Activated CD4-positive, alpha-beta T cell treated with anti-CD3 and anti-CD28 coated beads, Interleukin-2, amount 50 U/mL, for 24 hours (primary cell): ENCODE measurements around the gene HDLBP.

Experiments used
- DNase-seq, 2 donors: peaks; one replicate each; pipeline ENCODE4 v3.0.0-alpha.2; 2020; ENCODE audit warnings: low read depth in 1 of 2, low spot score in 1 of 2

Gene HDLBP

DNA sequence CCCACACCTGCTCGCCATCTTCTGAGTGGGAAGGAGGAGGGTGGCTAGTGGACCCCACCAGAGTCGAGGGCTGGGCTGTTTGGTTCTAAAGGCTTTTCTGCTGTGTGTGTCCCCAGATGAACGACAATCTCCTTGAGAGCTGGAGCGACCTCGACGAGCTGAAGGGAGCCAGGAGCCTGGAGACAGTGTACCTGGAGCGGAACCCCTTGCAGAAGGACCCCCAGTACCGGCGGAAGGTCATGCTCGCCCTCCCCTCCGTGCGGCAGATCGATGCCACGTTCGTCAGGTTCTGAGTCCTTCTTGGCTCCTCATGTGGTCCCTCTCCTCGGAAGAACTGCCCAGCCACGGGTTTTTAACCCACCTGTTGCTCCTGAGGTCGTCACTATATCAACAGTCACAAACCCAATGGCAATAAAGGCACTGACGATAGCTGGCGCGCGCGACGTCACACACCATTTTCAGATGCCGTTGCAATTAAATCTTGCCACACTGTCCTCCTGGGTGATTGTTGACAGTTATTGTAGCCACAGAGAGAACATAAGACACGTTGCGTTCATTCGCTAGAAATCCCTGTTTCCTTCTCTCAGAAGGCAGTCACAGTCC, 132.8 kb downstream of the HDLBP start:
- no peak for DNase-seq

DNA sequence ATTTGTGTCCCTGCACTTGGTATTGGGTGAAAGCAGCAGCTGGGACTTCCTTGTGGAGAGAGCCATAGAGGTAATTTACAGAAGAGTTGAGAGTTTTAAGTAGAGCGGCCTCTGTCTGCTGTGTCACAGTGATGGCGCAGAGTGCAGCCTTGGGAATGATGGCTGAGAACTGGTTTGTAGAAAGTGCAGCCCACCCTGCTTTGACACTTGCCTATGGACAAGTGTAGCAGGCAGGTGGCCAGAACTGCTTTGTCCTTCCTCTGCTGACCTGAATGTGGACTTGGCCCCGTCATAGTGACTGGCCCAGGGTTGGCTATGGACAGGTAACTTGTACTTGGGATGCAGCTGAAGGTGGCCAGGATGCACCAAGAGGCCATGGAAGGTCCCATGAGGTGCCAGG, 133.3 kb downstream of the HDLBP start:
- no peak for DNase-seq

DNA sequence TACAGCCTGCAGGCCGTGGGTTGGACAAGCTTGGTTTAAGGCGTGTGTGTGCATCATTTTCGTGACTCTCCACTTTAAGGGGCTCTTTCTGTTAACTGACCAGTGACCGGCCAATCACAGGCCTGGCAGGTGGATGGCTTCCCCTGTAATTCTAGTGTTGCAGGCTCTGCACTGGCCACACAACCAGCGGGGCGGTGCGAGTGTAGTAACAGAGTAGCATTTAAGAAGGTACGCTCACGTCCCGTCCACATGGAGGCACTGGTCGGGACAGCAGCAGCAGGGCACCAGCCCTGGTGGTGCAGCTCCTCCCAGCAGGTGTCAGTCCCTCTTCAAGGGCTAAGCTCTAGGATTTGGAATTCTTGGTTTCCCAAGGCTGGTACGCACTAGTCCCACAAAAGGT, 135.0 kb downstream of the HDLBP start:
- DNase-seq, result no peak

DNA sequence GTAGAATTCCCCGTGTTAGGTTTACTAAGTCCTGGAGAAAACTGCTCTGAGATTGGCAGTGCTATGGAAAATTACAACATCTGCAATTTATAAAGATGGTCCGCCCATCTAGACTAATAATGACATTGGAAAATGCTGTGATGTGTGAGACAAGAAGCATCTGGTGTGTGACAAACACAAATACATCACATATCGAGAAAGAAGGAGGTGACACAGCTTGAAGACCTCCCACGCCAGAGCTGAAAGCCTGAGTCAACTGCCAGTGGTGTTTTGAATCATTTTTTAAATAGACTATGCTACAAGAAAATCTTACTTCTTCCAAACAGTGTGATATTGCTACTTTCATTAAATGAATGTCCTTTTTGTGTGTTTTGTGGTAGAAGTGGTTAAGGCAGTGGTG, 135.6 kb downstream of the HDLBP start:
- no peak for DNase-seq

DNA sequence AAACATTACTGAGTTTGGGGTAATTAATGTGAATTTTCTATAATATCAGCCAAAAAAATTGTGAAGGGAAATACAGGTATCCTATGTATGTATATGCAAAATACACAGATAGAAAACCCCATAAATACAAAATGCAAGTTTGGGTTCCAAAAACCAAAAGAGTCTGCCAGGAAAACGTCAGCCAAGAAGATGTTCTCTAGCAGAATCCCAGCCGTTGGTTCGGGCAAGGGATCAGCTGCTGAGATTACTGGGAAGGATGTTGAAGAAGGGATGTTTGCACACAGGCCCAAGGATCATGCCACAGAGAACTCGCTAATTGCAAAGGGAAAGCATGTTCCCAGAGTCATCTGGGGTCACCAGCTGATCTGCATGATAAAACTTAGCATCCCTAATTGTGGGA, 136.5 kb downstream of the HDLBP start:
- DNase-seq, result no peak

DNA sequence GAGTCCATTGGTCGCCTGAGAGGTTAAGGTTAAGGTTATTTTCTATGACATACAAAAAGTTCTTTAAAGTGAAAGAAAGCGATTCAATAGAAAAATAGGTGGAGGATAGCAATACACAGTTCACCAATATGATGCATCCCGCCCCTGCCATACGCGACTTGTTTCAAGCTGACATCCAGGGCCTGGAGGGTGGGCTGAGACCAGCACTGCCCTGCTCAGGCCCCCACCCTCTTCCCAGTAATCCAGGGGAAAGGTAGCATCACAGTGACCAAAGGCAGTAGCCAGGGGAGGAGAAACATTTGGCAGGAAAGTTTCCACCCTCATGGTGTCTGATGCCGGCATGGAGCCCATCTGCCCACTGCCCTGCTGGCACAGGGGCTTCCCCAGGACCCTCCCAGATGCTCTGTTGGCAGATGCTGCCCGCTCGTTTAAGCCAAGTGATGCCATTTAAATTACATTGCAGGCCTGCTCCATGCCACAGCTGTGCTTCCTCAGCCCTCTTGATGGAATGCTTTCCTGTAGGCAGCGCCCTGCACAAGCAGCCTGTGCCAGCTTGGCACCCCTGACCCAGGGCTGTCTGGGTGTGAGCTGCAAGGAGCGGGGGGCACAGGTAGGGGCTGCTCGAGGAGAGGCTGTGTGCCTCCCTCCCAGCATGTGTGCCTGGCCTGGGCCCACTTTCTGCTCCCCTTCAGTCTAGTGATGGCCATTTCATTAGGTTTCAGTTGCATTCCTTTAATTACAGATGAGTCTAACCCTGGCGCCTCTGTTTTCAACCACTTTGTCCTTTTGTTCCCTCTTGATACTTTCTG, 137.7 kb downstream of the HDLBP start:
- DNase-seq, result no peak
